ENCODE results near the gene TUBA8. TPM values are rescaled to one million over a fixed set of nuclear protein-coding genes. Genes with fewer than 3 reads are reported as not detected.

Gene TUBA8
- total RNA-seq, 4 donors from 2014 or later: 5.0 to 12.3 (median 6.3) TPM

GRCh38 chr22:18077639-18078328, 32.8 kb upstream of the TUBA8 start, which contains the start of gene PEX26:
Gene PEX26 (plus strand): TSS chr22:18077990. CDS start chr22:18078377, 387 bp downstream.
- no peaks in the 10 kb centered on the region for H3K27me3 ChIP-seq
- H3K4me1 ChIP-seq: peaks cover 0 to 37% (median 24%) of the 10 kb centered on the region in 4 donors
- peaks cover 0 to 32% (median 6%) of the 10 kb centered on the region in 3 donors for H3K36me3 ChIP-seq
- 0% methylated on average over 33 to 44 of the region's 50 CpGs for WGBS, 2 donors
- H3K9me3 ChIP-seq: no peaks in the 10 kb centered on the region
- DNase-seq (ENCODE audit: low spot score in 2 of 2): peak; percentile 89 to 93
- TF ChIP-seq EP300 (IDR thresholded peaks at IDR 0.05): peak; percentile 56 to 84
- TF ChIP-seq POLR2A (IDR thresholded peaks at IDR 0.05): peak in 1 of 2 donors; percentile 56
- TF ChIP-seq, protein P1, sequence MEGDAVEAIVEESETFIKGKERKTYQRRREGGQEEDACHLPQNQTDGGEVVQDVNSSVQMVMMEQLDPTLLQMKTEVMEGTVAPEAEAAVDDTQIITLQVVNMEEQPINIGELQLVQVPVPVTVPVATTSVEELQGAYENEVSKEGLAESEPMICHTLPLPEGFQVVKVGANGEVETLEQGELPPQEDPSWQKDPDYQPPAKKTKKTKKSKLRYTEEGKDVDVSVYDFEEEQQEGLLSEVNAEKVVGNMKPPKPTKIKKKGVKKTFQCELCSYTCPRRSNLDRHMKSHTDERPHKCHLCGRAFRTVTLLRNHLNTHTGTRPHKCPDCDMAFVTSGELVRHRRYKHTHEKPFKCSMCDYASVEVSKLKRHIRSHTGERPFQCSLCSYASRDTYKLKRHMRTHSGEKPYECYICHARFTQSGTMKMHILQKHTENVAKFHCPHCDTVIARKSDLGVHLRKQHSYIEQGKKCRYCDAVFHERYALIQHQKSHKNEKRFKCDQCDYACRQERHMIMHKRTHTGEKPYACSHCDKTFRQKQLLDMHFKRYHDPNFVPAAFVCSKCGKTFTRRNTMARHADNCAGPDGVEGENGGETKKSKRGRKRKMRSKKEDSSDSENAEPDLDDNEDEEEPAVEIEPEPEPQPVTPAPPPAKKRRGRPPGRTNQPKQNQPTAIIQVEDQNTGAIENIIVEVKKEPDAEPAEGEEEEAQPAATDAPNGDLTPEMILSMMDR (IDR thresholded peaks at IDR 0.05): peak in 1 of 5 experiments; percentile 37
- peak within 1 kb of the TSS; percentile 57 to 91 (median 83) for H3K4me3 ChIP-seq
- peak within 1 kb of the TSS; percentile 31 to 90 (median 82) for H3K27ac ChIP-seq

GRCh38 chr22:18078329-18079041, 32.1 kb upstream of the TUBA8 start:
- peaks cover 0 to 37% (median 24%) of the 10 kb centered on the region in 4 donors for H3K4me1 ChIP-seq
- no peaks in the 10 kb centered on the region for H3K27me3 ChIP-seq
- WGBS, 2 donors: 10 to 14% methylated on average over 24 to 40 of the region's 45 CpGs
- TF ChIP-seq, protein P1 (IDR thresholded peaks at IDR 0.05): no peak
- TF ChIP-seq EP300 (IDR thresholded peaks at IDR 0.05) (no peak), POLR2A (IDR thresholded peaks at IDR 0.05) (no peak)
- peak overlapping the region; percentile 31 to 90 (median 64) for H3K27ac ChIP-seq
- H3K9me3 ChIP-seq: no peaks in the 10 kb centered on the region
- no peak for DNase-seq (ENCODE audit: low spot score in 2 of 2)
- H3K4me3 ChIP-seq: peak overlapping the region; percentile 57 to 91 (median 83)
- peaks cover 0 to 39% (median 6%) of the 10 kb centered on the region in 3 donors for H3K36me3 ChIP-seq

DNA sequence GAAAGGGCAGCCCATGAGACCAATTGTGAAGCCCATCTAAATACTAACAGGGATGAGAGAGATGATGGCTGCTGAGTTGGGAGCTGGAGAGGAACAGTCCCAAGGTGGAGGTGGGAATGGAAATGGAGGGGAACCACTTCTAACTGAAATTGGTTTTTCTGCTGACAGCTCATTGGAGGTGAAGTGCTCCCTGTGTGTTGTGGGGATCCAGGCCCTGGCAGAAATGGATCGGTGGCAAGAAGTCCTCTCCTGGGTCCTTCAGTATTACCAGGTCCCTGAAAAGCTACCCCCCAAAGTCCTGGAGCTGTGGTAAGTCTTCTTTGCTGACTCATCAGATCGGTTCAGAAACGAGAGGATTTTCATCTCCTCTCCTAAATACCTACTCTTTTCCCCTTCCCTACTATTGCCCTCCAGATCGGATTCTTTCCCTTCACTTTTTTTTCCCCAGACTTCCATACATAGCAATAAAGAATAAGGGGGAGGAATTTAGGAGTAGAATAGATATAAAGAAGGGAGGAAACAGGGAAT, 30.8 kb upstream of the TUBA8 start:
- Histone ChIP-seq H3K36me3 (peaks cover 0 to 51% (median 6%) of the 10 kb centered on the region in 3 donors), H3K9me3 (no peaks in the 10 kb centered on the region), H3K27me3 (no peaks in the 10 kb centered on the region), H3K27ac (no peak overlapping the region), H3K4me1 (peaks cover 0 to 37% (median 24%) of the 10 kb centered on the region in 4 donors), H3K4me3 (no peak overlapping the region)
- WGBS, 2 donors: 59 to 70% methylated on average over 4 of the region's 4 CpGs
- no peak for DNase-seq (ENCODE audit: low spot score in 2 of 2)
- TF ChIP-seq EP300 (IDR thresholded peaks at IDR 0.05) (no peak), POLR2A (IDR thresholded peaks at IDR 0.05) (no peak)
- TF ChIP-seq, protein P1 (IDR thresholded peaks at IDR 0.05): no peak

GRCh38 chr22:18081416-18081815, 29.2 kb upstream of the TUBA8 start:
- Histone ChIP-seq H3K27me3 (no peaks in the 10 kb centered on the region), H3K4me1 (peaks cover 0 to 24% (median 17%) of the 10 kb centered on the region in 4 donors), H3K36me3 (peaks cover 0 to 67% (median 6%) of the 10 kb centered on the region in 3 donors), H3K9me3 (no peaks in the 10 kb centered on the region), H3K27ac (no peak overlapping the region), H3K4me3 (no peak overlapping the region)
- TF ChIP-seq EP300 (IDR thresholded peaks at IDR 0.05) (no peak), POLR2A (IDR thresholded peaks at IDR 0.05) (no peak)
- TF ChIP-seq, protein P1 (IDR thresholded peaks at IDR 0.05): no peak
- no peak for DNase-seq (ENCODE audit: low spot score in 2 of 2)
- WGBS, 2 donors: 81 to 95% methylated on average over 5 of the region's 5 CpGs

Data from tibial nerve (tissue), 4 donors.